ENCODE data around the gene NR0B2. TPM values are rescaled to one million over a fixed set of nuclear protein-coding genes. Genes with fewer than 3 reads are reported as not detected.

Gene NR0B2
- total and polyA plus RNA-seq, 2 of the 13 experiments (the other 11 are each of a cell fraction or from before 2014, with no cell fraction given) = 72.5 to 133 TPM

- TF ChIP-seq REXO4 (CRISPR knock-in tag; IDR thresholded peaks at IDR 0.05; ENCODE audit: borderline replicate concordance) (no peak), XBP1 (CRISPR knock-in tag; IDR thresholded peaks at IDR 0.05) (no peak), ZFY (CRISPR knock-in tag; IDR thresholded peaks at IDR 0.05) (peak; percentile 42; the same call in 1 of the 2 replicates), ZNF580 (CRISPR knock-in tag; IDR thresholded peaks at IDR 0.05; ENCODE audit: borderline replicate concordance, low read depth) (no peak), NFE2L2 (IDR thresholded peaks at IDR 0.05; ENCODE audit: low read length) (no peak), MAZ (IDR thresholded peaks at IDR 0.05; ENCODE audit: borderline replicate concordance, low read depth, low read length) (0 out of 2 replicates have a peak, but pooled peaks have one; percentile 19), MAZ (CRISPR knock-in tag; IDR thresholded peaks at IDR 0.05; ENCODE audit: low read depth) (no peak), TFAP4 (IDR thresholded peaks at IDR 0.05; ENCODE audit: borderline replicate concordance, low read depth) (peak; percentile 72; the same call in 1 of the 2 replicates), GATA4 (IDR thresholded peaks at IDR 0.05; ENCODE audit: borderline replicate concordance, low read depth) (0 out of 2 replicates have a peak, but pooled peaks have one; percentile 39), ZEB1 (IDR thresholded peaks at IDR 0.05; ENCODE audit: insufficient replicate concordance, low read depth) (peak; percentile 94), SCMH1 (CRISPR knock-in tag; IDR thresholded peaks at IDR 0.05; ENCODE audit: borderline replicate concordance) (no peak)
These were observed 50.7 kb downstream of the NR0B2 start, which contains the start of gene SFN (continued) for GRCh38 chr1:26862781-26863684.

Data from HepG2 (cell line).